ENCODE results near the gene TEAD3. TPM values are rescaled to one million over a fixed set of nuclear protein-coding genes. Genes with fewer than 3 reads are reported as not detected.
"Not testable (repeated sequence)": the region's sequence is repeated elsewhere in the genome, so short reads cannot be mapped to it uniquely, and the experiment has no call there.

The TEAD3 gene
- 23.7 and 27.1 TPM in 2 replicates for total RNA-seq

DNA sequence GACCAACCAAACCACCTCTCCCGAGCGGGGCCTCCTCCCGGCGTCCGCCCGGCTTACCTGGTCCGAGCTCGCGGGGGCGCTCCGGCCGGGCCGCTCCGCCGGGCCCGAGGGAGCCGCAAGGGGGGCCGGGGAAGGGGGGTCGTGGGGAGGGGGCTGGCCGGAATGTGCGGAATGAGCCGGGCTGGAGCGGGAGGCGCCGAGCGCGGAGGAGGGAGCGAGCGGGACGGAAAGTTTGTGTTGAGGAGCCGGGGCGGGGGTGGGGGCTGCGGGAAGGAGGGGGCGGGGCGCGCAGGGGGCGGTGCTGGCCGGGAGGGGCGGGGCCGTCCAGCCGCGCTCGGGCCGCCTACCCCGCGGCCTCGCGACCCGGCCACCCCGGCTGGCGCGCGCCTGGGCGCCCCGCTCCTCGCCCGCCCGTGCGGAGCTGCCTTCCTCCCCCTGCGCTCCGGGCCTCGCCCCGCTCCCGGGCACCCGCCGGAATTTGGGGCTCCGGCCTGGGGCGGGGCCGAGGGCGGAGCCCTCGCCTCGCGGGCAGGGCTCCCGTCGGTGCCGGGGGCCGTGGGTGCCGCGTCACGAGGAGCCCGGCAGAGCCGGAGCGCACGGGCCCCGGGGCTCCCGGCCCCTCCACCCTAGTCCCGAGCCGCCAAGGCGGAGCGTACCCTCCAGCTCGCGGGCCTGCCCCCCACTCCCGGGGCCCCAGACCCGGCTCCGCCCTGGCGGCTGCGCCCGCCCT, at the start of gene TEAD3:
Gene TEAD3, minus strand, starts transcription at position 239 of the 730 bp plus-strand sequence.
- DNase-seq (ENCODE audit: low read depth): peak; percentile 82
- TF ChIP-seq, protein P1, sequence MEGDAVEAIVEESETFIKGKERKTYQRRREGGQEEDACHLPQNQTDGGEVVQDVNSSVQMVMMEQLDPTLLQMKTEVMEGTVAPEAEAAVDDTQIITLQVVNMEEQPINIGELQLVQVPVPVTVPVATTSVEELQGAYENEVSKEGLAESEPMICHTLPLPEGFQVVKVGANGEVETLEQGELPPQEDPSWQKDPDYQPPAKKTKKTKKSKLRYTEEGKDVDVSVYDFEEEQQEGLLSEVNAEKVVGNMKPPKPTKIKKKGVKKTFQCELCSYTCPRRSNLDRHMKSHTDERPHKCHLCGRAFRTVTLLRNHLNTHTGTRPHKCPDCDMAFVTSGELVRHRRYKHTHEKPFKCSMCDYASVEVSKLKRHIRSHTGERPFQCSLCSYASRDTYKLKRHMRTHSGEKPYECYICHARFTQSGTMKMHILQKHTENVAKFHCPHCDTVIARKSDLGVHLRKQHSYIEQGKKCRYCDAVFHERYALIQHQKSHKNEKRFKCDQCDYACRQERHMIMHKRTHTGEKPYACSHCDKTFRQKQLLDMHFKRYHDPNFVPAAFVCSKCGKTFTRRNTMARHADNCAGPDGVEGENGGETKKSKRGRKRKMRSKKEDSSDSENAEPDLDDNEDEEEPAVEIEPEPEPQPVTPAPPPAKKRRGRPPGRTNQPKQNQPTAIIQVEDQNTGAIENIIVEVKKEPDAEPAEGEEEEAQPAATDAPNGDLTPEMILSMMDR (IDR thresholded peaks at IDR 0.05; ENCODE audit: insufficient read depth, low read depth, low read length): no peak
- peak within 1 kb of the TSS; percentile 82 for H3K4me3 ChIP-seq (ENCODE audit: low read depth, low read length)

DNA sequence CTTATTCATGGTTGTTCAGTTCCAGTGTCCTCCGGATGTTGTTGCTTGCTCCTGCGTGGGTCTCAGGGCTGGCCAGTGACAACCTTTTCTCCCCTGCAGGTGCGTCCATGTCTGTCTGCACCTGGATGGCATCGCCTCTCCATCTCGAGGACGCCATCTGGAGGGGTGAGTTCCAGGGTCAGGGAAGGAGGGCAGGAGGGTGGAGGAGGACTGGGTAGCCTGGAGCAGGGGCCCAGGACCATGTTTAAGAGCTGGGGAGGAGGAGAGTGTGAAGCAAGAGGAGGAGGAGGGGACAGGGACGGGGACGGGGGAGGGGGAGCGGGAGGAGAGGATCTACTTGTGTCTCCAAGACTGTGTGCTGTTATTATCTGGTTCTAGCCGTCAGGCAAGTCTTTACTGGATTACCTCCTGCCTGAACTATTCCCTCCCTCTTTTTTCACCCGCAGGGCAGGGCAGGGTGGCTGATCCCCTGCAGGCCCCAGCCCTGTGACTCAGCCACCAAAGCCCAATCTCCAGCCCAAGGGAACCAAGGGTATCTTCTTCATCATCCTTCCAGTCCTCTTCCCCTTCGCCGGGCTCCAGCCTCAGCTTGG, 48.0 kb upstream of the TEAD3 start:
- DNase-seq (ENCODE audit: low read depth): no peak

DNA sequence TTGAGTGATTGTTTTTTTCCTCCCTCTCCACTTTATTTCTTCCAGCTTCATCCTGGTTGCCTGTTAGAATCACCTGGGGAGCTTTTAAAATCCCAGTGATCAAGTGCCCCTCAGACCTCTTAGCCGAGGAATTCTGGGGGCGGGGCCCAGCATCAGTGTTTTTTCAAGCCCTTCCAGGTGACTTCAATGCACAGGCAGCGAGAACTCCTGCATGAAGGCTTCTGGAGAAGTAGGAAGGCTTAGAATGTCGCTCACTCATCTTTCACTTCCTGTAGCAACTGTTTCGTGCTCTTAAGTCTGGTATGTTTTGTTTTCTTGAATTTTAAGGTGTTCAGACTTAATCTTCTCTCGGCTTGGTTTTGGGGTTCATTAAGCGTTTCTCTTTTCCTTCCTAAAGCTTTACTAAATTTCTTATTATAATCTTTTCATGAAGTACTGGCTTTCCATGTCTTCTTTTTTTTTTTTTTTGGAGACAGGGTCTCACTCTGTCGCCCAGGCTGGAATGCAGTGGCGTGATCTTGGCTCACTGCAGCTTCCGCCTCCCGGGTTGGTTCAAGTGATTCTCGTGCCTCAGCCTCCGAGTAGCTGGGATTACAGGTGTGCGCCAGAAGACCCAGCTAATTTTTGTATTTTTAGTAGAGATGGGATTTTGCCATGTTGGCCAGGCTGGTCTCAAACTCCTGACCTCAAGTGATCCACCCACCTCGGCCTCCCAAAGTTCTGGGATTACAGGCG, 46.7 kb upstream of the TEAD3 start:
- TF ChIP-seq, protein P1 (IDR thresholded peaks at IDR 0.05; ENCODE audit: insufficient read depth, low read depth, low read length): no peak
- no peak for DNase-seq (ENCODE audit: low read depth)
- H3K4me3 ChIP-seq (ENCODE audit: low read depth, low read length): no peak overlapping the region

More for the DNA sequence above, 48.0 kb upstream of the TEAD3 start:
- no peak overlapping the region for H3K4me3 ChIP-seq (ENCODE audit: low read depth, low read length)
- TF ChIP-seq, protein P1 (IDR thresholded peaks at IDR 0.05; ENCODE audit: insufficient read depth, low read depth, low read length): no peak

DNA sequence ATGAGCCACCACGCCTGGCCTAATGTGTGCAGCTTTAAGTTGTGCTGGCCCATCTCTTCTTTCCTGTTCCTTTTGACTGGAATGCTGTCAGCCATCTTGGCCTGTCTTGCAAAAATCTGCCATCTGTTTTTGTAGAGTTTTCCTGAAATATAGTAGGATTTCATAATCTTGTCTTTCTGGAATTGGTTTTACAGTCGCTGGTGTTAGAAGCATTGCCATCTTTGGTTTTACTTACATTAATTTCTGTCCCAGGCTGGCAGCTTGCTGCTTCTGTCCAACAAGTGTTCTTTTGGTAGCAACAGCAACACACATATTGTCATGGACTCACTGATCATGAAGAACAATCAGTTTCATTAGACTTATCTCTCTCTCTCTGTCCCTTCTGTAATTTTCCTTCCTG, 45.0 kb upstream of the TEAD3 start:
- no peak for DNase-seq (ENCODE audit: low read depth)
- TF ChIP-seq, protein P1 (IDR thresholded peaks at IDR 0.05; ENCODE audit: insufficient read depth, low read depth, low read length): no peak
- no peak overlapping the region for H3K4me3 ChIP-seq (ENCODE audit: low read depth, low read length)

DNA sequence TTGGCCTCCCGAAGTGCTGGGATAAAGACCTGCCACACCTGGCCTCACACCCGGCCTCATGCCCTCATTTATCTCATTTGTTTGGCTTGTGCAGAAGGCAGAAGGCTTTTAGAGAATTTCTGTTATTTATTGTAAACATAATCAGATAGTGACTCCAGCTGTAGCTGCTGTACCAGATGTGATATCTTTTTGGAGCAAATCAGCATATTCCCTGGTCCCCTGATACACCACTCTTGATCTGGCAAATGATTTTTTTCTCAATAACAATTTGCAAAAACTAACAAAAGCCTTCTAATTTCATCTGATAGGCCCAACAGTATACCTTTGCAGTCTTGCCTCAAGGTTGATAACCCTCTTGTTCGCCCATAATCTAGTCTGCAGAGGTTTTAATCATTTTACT, 42.3 kb upstream of the TEAD3 start:
- TF ChIP-seq, protein P1 (IDR thresholded peaks at IDR 0.05; ENCODE audit: insufficient read depth, low read depth, low read length): no peak
- DNase-seq (ENCODE audit: low read depth): no peak
- H3K4me3 ChIP-seq (ENCODE audit: low read depth, low read length): no peak overlapping the region

DNA sequence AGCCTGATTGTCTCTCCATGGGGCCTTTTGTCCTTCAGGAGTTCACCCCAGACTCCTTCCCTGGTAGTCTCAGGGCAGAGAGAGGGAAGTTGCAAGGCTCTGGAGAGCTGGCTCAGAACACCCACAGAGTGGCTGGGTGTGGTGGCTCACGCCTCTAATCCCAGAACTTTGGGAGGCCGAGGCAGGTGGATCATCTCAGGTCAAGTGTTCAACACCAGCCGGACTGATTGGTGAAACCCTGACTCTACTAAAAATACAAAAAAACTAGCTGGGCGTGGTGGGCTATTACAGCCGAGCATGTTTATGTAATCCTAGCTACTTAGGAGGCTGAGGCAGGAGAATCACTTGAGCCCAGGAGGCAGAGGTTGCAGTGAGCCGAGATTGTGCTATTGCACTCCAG, 39.0 kb upstream of the TEAD3 start:
- not testable (repeated sequence) for H3K4me3 ChIP-seq (ENCODE audit: low read depth, low read length); DNase-seq (ENCODE audit: low read depth)
